K562 (cell line): Measurements from ENCODE around the gene TTC39A. TPM values are rescaled to one million over a fixed set of nuclear protein-coding genes. Genes with fewer than 3 reads are reported as not detected.

Experiments
- CREB3L1 ChIP-seq: fragments of 450-650 bp; IDR thresholded peaks from 2 replicates; pipeline ENCODE4 v1.6.1; 2014; ENCODE audit warnings: low read depth, mild to moderate bottlenecking, moderate library complexity, borderline replicate concordance
- EHMT2 ChIP-seq: fragments of 450-650 bp; IDR thresholded peaks from 2 replicates; pipeline ENCODE4 v1.6.1; 2018; ENCODE audit warnings: antibody characterized with exemption
- GTF3C2 ChIP-seq: IDR thresholded peaks from 3 replicates; pipeline ENCODE4 v1.6.1; 2011; ENCODE audit warnings: borderline replicate concordance, mild to moderate bottlenecking, moderate library complexity; ENCODE audit not compliant: insufficient read length; ENCODE audit errors: extremely low read depth
- MEF2A ChIP-seq: IDR thresholded peaks from 2 replicates; pipeline ENCODE4 v1.6.1; 2011; ENCODE audit warnings: low read depth, mild to moderate bottlenecking, low read length, moderate library complexity; ENCODE audit not compliant: control insufficient read depth
- ZNF644 ChIP-seq: fragments of 200-800 bp; sonication (Bioruptor generic); IDR thresholded peaks from 2 replicates; pipeline ENCODE4 v1.6.1; 2016; ENCODE audit warnings: low read depth, missing genetic modification characterization, missing compliant biosample characterization
- polyA plus RNA-seq, 8 experiments: library from polyadenylated mRNA; depleted of rRNA in 4 of 8; stranded (reverse) in 5 of 8; unstranded in 3 of 8; fragments of >200 nt; fragmentation: Nextera tagmentation in 2 of 8; fragmentation: Illumina TruSeq in 1 of 8; extraction: Ambion mirVana in 2 of 8; extraction: Trizol in 1 of 8; gene quantifications; 2 replicates each; pipeline versions ENCODE4 v1.2.1 to v1.2.3, GENCODE V29; 2011 to 2014; ENCODE audit warnings: inconsistent platforms in 1 of 8, missing spikeins in 1 of 8
- total RNA-seq, 7 experiments: library from RNA; depleted of rRNA in 6 of 7; stranded (reverse); fragments of >200 nt in 6 of 7; fragmentation: Illumina TruSeq in 2 of 7; extraction: Trizol in 2 of 7; gene quantifications; 2 replicates each; pipeline versions ENCODE4 v1.2.1 to v1.2.3, GENCODE V29; 2011 to 2021; ENCODE audit warnings: low replicate concordance in 1 of 7
- TF ChIP-seq, protein P1 (sequence below): fragments of 450-650 bp; formaldehyde crosslinking; IDR thresholded peaks from 2 replicates; pipeline ENCODE4 v1.4.0; 2022; ENCODE audit warnings: missing genetic modification characterization
- TF ChIP-seq, protein P2 (sequence below): fragments of 200-600 bp; sonication (generic); IDR thresholded peaks from one replicate; pipeline ENCODE4 v1.6.1; 2012; ENCODE audit warnings: mild to moderate bottlenecking, low read depth, low read length, inconsistent platforms

TTC39A gene
- total and polyA plus RNA-seq, 9 of the 15 experiments (the other 6 are each of a cell fraction or from before 2014, with no cell fraction given) = 0.18 to 0.82 (median 0.35) TPM

DNA sequence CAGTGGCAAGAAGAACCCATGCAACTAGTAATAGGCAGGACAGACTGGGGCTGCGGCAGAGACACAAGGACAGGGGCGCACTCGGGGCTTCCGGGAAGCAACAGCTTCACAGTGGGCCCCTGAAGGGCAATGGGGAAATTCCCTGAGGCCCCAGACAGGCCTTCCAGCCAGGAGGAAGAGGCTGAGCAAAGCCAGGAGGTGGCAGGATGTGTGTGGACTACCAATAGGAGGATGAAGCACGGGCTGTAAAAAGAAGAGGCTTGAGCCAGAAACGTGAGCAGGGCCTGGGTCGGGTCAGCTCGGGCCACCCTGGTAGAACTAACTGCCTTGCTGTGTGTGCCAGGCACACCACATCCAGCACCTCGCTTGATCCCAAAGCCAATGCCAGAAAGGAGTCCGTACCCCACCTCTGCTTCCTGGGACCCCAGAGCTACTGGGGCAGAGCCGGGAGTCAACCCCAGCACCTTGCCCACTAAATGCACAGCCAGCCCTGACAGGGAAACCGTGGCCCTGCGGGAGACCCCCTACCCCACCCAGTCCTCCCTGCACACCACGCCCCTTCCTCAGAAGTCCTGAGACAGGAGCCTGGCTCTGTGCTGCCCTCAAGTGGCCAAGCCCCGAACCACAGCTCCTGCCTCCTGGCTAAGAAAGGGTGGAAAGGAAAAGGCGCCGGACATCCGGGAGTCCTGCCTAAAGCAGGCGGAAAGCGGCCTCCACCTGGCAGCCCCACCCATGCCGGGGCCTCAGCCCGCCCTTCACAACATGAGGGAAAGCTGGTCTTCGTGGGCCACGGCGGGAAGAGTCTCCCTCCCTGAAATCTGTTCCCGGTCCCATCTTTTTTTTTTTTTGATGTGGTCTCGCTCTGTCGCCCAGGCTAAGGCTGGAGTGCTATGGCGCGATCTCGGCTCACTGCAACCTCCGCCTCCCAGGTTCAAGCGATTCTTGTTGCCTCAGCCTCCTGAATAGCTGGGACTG is 33.7 kb downstream of the TTC39A start (continued):
- no peak for TF ChIP-seq GTF3C2
- TF ChIP-seq, protein P1, sequence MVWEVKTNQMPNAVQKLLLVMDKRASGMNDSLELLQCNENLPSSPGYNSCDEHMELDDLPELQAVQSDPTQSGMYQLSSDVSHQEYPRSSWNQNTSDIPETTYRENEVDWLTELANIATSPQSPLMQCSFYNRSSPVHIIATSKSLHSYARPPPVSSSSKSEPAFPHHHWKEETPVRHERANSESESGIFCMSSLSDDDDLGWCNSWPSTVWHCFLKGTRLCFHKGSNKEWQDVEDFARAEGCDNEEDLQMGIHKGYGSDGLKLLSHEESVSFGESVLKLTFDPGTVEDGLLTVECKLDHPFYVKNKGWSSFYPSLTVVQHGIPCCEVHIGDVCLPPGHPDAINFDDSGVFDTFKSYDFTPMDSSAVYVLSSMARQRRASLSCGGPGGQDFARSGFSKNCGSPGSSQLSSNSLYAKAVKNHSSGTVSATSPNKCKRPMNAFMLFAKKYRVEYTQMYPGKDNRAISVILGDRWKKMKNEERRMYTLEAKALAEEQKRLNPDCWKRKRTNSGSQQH (CRISPR knock-in tag) = no peak
- no peak for TF ChIP-seq ZNF644 (tag)
- TF ChIP-seq CREB3L1 = 0 out of 2 replicates have a peak, but pooled peaks have one; percentile 18
- no peak for TF ChIP-seq EHMT2
- TF ChIP-seq, protein P2, sequence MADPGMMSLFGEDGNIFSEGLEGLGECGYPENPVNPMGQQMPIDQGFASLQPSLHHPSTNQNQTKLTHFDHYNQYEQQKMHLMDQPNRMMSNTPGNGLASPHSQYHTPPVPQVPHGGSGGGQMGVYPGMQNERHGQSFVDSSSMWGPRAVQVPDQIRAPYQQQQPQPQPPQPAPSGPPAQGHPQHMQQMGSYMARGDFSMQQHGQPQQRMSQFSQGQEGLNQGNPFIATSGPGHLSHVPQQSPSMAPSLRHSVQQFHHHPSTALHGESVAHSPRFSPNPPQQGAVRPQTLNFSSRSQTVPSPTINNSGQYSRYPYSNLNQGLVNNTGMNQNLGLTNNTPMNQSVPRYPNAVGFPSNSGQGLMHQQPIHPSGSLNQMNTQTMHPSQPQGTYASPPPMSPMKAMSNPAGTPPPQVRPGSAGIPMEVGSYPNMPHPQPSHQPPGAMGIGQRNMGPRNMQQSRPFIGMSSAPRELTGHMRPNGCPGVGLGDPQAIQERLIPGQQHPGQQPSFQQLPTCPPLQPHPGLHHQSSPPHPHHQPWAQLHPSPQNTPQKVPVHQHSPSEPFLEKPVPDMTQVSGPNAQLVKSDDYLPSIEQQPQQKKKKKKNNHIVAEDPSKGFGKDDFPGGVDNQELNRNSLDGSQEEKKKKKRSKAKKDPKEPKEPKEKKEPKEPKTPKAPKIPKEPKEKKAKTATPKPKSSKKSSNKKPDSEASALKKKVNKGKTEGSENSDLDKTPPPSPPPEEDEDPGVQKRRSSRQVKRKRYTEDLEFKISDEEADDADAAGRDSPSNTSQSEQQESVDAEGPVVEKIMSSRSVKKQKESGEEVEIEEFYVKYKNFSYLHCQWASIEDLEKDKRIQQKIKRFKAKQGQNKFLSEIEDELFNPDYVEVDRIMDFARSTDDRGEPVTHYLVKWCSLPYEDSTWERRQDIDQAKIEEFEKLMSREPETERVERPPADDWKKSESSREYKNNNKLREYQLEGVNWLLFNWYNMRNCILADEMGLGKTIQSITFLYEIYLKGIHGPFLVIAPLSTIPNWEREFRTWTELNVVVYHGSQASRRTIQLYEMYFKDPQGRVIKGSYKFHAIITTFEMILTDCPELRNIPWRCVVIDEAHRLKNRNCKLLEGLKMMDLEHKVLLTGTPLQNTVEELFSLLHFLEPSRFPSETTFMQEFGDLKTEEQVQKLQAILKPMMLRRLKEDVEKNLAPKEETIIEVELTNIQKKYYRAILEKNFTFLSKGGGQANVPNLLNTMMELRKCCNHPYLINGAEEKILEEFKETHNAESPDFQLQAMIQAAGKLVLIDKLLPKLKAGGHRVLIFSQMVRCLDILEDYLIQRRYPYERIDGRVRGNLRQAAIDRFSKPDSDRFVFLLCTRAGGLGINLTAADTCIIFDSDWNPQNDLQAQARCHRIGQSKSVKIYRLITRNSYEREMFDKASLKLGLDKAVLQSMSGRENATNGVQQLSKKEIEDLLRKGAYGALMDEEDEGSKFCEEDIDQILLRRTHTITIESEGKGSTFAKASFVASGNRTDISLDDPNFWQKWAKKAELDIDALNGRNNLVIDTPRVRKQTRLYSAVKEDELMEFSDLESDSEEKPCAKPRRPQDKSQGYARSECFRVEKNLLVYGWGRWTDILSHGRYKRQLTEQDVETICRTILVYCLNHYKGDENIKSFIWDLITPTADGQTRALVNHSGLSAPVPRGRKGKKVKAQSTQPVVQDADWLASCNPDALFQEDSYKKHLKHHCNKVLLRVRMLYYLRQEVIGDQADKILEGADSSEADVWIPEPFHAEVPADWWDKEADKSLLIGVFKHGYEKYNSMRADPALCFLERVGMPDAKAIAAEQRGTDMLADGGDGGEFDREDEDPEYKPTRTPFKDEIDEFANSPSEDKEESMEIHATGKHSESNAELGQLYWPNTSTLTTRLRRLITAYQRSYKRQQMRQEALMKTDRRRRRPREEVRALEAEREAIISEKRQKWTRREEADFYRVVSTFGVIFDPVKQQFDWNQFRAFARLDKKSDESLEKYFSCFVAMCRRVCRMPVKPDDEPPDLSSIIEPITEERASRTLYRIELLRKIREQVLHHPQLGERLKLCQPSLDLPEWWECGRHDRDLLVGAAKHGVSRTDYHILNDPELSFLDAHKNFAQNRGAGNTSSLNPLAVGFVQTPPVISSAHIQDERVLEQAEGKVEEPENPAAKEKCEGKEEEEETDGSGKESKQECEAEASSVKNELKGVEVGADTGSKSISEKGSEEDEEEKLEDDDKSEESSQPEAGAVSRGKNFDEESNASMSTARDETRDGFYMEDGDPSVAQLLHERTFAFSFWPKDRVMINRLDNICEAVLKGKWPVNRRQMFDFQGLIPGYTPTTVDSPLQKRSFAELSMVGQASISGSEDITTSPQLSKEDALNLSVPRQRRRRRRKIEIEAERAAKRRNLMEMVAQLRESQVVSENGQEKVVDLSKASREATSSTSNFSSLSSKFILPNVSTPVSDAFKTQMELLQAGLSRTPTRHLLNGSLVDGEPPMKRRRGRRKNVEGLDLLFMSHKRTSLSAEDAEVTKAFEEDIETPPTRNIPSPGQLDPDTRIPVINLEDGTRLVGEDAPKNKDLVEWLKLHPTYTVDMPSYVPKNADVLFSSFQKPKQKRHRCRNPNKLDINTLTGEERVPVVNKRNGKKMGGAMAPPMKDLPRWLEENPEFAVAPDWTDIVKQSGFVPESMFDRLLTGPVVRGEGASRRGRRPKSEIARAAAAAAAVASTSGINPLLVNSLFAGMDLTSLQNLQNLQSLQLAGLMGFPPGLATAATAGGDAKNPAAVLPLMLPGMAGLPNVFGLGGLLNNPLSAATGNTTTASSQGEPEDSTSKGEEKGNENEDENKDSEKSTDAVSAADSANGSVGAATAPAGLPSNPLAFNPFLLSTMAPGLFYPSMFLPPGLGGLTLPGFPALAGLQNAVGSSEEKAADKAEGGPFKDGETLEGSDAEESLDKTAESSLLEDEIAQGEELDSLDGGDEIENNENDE = no peak
- TF ChIP-seq MEF2A = no peak
